LNCAP (cell line): Measurements from ENCODE around the gene CPM.

Source experiments
- TF ChIP-seq, protein P1 (sequence below): fragments of 450-650 bp; IDR thresholded peaks from 2 replicates; pipeline ENCODE4 v1.5.1; 2017; ENCODE audit warnings: mild to moderate bottlenecking

The CPM gene

DNA sequence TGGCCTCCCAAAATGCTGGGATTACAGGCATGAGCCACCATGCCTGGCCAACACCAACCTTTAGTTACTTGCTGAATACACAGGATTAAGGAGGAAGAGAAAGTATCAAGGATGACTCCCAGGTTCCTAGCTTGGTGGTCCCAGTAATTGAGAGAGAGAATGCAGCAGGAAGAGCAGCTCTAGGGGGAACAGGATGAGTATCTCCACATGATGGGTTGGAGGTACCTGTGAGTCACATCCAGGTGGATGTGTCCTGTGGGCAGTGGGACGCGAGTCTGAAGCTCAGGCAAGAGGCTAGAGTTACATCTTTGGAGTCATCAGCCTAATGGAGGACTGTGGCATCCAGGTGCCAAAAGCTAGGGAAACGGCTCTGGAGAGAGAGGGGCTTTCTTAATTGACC, 77.9 kb downstream of the CPM start:
- TF ChIP-seq, protein P1, sequence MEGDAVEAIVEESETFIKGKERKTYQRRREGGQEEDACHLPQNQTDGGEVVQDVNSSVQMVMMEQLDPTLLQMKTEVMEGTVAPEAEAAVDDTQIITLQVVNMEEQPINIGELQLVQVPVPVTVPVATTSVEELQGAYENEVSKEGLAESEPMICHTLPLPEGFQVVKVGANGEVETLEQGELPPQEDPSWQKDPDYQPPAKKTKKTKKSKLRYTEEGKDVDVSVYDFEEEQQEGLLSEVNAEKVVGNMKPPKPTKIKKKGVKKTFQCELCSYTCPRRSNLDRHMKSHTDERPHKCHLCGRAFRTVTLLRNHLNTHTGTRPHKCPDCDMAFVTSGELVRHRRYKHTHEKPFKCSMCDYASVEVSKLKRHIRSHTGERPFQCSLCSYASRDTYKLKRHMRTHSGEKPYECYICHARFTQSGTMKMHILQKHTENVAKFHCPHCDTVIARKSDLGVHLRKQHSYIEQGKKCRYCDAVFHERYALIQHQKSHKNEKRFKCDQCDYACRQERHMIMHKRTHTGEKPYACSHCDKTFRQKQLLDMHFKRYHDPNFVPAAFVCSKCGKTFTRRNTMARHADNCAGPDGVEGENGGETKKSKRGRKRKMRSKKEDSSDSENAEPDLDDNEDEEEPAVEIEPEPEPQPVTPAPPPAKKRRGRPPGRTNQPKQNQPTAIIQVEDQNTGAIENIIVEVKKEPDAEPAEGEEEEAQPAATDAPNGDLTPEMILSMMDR: no peak

DNA sequence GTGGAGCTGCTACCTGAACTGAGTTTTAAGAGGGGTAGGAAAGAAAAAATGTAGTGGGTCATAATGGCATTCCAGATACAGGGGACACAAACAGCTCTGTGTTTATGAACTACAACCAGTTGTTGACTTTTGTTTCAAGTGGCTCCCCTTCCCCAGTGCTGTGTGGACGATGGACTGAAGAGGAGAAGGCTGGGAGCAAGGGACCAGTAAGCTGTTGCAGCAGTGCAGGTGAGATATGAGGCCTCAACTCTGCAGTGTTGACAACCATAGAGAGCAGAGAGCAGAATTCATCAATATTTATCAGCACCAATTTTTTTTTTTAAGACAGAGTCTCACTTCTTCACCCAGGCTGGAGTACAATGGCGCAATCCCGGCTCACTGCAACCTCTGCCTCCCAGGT, 78.4 kb downstream of the CPM start:
- TF ChIP-seq, protein P1: no peak

DNA sequence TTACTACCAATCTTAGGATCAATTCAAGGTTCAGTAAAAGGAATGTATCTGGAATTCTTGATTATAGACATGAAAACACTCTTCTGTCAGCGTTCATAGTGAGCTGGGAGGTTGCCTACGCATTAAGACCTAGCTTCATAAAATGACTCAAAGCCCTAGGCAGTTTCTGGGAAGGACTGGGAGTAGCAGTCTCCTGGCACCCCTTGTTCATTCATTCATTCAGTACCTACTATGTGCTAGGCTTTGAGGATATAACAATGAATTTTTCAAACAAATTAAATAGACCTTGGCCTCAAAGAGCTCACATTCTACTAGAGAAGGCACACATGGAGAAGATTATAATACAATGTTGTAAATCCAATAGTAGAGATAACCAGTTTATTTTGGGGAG, 78.9 kb downstream of the CPM start:
- TF ChIP-seq, protein P1: no peak

DNA sequence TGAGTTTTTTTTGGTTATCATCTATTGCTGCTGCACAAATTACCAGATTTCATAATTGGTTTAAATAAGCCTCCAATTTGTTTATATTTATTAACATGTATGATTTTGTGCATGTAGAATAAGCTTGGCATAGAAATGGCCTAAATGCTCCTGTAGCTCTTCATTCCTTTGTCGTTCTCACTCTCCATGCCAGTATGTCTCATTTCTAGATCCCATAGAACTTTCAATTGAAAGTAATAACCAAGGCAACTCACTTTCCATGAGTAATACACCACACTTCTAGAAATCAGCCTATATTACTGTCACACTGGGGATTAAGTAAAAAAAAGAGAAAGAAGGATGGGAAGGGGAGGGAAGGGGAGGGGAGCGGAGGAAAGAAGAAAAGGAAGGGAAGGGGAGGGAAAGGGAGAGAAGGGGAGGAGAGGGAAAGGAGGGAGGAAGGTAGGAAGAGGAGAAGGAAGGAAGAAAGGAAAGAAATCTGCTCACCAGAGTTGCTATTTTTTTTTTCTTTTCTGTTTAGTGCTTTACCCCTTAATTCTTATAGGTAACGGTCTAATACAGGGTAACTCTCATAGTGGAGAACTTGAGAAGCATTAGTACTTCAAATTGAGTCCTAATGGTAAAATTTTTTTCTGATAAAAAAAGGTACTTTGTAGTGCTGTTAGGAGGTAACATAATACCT, 79.4 kb downstream of the CPM start:
- TF ChIP-seq, protein P1: no peak

DNA sequence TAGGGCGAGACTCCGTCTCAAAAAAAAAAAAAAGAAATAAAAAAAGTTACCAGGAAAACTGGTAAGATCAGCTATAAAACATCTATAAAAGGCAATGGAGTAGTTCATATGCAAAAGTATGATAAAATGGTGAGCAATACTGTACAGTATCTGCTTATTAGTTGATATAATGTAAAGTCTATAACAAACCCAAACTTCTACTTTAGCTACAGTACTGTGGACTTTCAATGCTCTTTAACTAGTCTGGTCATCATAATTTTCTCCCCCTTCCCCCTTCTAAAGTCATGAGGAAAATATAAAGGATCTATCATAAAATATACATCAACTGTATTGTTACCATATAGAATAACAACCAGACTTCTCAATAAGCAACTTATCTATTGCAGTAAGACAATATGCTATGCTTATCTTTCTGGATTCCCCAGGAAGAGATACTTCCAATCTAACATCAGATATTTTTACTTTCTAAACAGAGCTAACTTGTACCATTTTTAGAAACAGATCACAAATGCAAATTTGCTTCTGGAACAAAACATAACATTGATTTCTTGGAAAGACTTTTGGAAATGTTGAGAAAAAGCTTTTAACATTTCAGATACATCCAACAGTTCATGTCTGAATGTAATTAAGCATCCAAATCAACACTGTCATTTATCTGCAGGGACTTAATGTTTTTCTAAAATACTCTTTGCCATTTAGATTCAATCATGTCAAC, 81.2 kb downstream of the CPM start:
- TF ChIP-seq, protein P1: no peak

DNA sequence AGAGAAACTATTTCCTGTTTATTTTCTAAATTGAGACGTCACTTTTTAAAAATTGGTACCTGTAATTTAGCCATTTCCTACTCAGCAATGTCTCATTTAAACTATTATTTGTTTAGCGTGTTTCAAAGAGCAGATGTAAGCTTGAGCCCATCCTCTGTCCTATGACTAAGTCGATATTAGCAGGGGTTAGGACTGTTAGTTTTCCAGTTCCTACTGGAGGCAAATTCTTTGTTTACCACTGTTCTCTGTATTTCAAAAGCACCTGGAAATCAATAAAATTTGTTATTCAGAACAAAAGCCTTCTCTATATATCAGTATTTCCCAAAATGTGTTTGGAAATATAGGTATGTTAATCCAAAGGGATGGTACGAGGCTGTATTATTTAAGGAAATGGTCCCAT, 82.6 kb downstream of the CPM start:
- TF ChIP-seq, protein P1: no peak

DNA sequence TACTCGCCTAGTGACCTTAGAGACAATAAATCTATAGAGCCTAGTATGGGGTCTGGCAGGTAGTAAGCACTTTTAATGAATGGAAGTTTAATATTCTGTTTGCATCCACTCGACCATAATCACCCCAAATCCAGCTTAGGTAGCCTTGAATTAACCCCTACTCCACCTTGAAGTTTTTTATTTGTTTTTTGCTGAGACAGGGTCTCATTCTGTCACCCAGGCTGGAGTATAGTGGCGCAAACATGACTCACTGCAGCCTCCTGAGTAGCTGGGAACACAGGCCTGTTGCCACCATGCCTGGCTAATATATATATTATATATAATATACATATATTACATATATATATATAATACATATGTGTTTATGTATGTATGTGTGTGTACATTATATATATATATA, 86.2 kb downstream of the CPM start:
- TF ChIP-seq, protein P1: no peak
